GM10266 (cell line): ENCODE data around the gene MAST4.

Experiments used
- DNase-seq: peaks from one replicate; pipeline ENCODE4 v3.0.0; 2012; ENCODE audit errors: extremely low spot score
- TF ChIP-seq, protein P1 (sequence below): IDR thresholded peaks from 2 replicates; pipeline ENCODE4 v1.5.1; 2012; ENCODE audit warnings: mild to moderate bottlenecking, low read depth; ENCODE audit not compliant: control insufficient read depth, insufficient read depth; ENCODE audit errors: missing control alignments

MAST4 gene

DNA sequence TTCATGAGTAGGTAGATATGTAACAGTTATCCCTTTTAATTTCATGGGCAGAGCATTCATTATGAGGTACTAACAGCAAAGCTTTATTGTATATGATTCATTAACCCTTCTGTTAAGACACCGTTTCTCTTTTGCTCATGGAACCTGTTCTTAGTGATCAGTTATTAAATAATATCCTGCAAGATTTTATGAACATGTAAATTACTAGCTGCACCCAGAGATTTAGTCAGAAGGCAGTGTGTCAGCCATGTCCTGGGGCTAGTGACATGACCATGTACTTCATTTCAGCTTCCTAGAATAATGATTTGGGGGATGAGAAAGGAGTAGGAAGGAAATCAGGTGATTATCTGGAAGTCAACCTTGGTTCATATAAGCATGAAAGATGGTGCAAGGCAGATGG lies 7.0 kb downstream of the MAST4 start:
- DNase-seq, result no peak
- TF ChIP-seq, protein P1, sequence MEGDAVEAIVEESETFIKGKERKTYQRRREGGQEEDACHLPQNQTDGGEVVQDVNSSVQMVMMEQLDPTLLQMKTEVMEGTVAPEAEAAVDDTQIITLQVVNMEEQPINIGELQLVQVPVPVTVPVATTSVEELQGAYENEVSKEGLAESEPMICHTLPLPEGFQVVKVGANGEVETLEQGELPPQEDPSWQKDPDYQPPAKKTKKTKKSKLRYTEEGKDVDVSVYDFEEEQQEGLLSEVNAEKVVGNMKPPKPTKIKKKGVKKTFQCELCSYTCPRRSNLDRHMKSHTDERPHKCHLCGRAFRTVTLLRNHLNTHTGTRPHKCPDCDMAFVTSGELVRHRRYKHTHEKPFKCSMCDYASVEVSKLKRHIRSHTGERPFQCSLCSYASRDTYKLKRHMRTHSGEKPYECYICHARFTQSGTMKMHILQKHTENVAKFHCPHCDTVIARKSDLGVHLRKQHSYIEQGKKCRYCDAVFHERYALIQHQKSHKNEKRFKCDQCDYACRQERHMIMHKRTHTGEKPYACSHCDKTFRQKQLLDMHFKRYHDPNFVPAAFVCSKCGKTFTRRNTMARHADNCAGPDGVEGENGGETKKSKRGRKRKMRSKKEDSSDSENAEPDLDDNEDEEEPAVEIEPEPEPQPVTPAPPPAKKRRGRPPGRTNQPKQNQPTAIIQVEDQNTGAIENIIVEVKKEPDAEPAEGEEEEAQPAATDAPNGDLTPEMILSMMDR, result no peak

DNA sequence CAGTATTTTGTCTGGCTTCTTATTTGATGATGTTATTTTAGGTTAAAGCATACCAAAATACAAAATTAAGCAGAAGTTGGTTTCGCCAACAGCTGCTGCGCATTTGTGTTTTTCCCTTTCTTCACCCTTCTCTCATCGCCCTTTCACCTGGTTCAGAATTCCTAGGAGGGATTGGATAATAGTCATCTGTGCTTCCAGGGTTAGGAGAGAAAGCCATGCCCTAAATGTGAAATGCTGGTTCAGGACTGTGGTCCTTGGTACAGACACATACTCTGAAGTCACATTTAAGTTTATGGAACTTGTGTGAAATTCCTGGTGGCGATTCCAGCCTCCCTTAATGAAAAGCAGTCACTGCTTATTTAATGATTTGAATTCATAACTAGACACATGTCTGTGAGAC lies 7.7 kb downstream of the MAST4 start:
- DNase-seq, result no peak
- TF ChIP-seq, protein P1, result no peak

DNA sequence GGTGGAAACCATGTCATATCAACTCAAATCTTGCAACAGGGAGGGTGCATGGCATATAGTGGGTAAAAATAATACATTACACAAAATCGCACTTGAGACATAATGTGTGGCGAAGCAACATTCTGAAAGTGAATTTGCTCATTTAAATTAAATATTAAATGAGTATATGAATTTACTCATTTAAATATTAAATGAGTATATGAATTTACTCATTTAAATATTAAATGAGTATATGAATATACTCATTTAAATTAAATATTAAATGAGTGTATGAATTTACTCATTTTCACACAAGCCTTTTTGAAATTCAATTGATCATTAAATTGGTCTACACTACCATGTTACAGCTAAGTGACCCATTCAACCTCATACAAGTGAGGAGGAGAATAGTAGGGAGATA lies 10.5 kb downstream of the MAST4 start:
- no peak for DNase-seq
- TF ChIP-seq, protein P1, result no peak

DNA sequence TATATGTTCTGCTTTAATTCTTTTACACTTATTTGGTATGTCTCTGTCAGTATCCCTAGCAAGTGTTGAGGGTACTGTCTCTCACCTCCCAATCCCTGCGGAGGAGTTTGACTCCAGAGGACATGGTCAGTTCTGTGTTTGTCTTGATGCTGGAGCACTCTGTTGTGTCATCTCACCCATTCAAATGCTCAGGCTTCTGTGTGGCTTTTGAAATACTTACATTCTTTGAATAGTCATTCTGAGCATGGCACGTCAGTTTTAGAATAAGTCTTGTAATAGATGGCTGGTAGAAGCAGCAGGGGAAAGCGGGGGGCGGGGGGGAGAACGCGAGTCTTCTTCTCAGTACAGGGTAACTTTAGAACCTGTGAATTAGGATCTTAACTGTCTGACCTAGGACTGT lies 12.3 kb downstream of the MAST4 start:
- DNase-seq, result no peak
- TF ChIP-seq, protein P1, result no peak

DNA sequence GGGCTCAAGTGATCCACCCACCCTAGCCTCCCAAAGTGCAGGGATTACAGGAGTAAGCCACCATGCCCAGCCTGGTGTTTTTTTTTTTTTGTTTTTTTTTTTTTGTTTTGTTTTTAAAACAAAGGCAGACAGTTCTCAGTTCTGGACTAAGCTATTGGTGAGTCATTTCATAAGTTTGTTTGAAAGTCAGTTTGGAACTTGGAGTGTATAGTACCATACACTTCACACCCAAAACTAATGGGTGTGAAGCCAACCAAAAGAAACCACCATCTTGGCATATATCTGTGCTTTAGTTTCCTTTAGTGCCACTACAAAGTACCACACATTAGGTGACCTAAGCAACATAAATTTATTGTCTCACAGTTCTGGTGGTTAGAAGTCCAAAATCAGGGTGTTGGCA lies 13.4 kb downstream of the MAST4 start:
- TF ChIP-seq, protein P1, result no peak
- no peak for DNase-seq

DNA sequence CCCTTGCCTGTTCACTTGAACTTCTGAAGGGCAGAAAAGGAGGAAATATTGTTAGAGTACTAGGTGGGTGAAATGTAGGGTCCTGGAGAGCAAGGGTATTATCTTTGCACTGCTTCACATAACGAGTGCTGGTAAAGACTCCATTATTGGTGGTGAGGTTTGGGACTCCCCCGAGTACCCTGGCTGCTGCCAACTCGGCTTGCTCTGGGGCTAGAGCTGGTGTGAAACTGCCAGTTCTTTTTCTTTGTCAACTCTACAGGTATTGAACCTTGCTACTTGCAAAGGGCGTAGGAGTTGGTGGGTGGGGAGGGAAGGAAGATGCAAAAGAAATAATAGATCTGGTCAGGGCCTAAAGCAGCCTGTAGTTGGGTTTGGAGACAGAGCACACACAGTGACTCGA lies 16.0 kb downstream of the MAST4 start:
- TF ChIP-seq, protein P1, result no peak

DNA sequence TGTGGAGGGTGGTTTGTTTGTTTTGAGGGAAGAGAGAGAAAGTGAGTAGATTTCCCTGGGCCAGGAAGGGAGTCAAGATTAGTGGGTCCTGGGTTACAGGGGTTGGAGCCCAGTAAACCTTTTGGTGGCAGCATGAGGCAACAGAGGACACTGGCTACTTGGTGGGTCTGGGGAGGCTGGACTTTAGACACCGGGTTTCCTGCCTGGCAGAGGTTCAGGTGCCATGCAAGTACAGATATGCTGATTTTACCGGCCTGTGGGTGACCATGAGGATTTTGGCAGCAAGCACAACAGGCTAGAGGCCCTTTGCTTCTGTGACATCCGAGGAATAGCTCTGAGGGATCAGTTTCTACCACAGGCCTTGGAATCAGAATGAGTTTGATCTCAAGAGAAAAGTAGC lies 18.9 kb downstream of the MAST4 start:
- TF ChIP-seq, protein P1, result no peak
- no peak for DNase-seq

More for the DNA sequence above, 16.0 kb downstream of the MAST4 start:
- no peak for DNase-seq
